Stimulated activated CD8-positive, alpha-beta memory T cell treated with anti-CD3 and anti-CD28 coated beads, Interleukin-4, amount 100 ng/mL, for 4 hours (primary cell): Measurements from ENCODE around the gene LYZL1.
"Not testable (repeated sequence)": the region's sequence is repeated elsewhere in the genome, so short reads cannot be mapped to it uniquely, and the experiment has no call there.

ENCODE experiments used
- DNase-seq, 2 donors: peaks; one replicate each; pipeline ENCODE4 v3.0.0-alpha.2; 2020; ENCODE audit warnings: low read depth in 2 of 2, low spot score in 1 of 2

LYZL1 gene

GRCh38 chr10:29288906-29289305 is at the start of gene LYZL1:
Gene LYZL1, plus strand, starts transcription at chr10:29289070. Its CDS starts 2,798 bp downstream, at chr10:29291868.
- DNase-seq: not testable (repeated sequence)

- DNase-seq: no peak
Observed at GRCh38 chr10:29239569-29240472, 49.0 kb upstream of the LYZL1 start.

DNA sequence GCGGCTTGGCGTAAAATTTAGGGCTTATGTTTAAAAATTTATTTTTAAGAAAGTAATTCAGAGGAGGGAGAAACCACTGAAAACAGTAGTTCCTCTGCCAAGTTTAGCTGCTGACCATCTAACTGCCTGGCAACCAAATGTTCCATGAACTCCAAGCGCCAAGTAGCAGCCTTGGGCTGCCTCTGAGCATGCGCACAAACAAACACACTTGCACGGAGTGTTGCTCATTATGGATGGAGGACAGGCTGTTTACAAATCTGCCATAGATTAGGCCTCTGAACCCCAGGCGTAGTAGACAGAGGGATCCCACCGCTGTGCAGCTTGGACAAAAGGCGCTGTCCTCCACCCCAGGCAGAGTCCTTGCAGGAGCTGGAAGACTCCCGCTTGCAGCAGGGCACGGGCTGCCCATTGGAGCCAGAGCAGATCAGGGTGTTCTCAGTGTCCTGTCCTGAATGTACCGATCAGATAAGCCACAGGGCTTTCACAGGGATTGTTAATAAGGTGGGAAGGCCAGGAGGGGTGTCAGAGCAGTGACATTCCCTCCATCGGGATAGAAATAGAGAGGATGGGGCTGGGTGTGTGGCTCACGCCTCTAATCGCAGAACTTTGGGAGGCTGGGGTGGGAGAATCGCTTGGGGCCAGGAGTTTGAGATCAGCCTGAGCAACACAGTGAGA is 47.7 kb upstream of the LYZL1 start:
- DNase-seq: no peak

- no peak for DNase-seq
Observed at GRCh38 chr10:29241925-29242324, 46.9 kb upstream of the LYZL1 start.

- no peak for DNase-seq
Observed at GRCh38 chr10:29243066-29243465, 45.8 kb upstream of the LYZL1 start.

DNA sequence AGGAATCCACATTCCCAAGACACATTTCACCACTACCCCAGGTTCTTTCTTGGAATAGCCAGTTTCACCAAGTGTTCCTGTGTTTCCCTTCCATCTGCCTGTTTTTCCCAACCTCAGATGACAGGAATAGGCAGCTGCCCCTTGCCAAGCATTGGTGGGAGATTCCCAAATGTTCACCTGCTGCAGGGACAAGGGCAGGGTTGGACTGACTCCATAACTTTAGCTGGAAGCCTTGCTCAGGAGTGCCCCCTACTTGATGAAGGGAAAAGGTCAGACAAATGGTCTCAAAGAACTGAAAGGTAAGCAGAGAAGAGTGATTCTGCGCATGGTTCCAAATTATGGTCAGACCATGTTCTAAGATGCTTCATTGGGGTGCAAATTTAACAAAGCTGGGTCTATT is 45.1 kb upstream of the LYZL1 start:
- no peak for DNase-seq

- DNase-seq: no peak
Observed at GRCh38 chr10:29244978-29245377, 43.9 kb upstream of the LYZL1 start.

DNA sequence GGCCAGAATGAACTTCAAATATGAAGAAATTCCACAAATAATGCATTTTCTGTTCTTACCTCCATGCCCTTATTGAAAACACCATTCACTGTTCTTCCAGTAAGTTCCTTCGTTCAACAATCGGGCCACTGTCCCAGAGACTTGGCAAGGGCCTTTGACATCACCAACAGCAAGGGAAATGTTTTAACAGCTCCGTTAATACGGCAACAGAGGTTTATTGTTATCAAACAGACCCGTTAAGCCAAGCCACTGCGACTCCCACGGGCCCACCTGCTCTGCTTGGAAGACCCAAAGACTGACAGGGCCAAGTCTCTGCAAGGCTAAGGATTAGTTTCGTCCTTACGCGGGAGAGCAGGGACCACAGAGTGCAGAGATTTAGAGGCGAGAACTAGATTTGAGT is 43.4 kb upstream of the LYZL1 start:
- no peak for DNase-seq

GRCh38 chr10:29246449-29246848 is 42.4 kb upstream of the LYZL1 start:
- no peak for DNase-seq

DNA sequence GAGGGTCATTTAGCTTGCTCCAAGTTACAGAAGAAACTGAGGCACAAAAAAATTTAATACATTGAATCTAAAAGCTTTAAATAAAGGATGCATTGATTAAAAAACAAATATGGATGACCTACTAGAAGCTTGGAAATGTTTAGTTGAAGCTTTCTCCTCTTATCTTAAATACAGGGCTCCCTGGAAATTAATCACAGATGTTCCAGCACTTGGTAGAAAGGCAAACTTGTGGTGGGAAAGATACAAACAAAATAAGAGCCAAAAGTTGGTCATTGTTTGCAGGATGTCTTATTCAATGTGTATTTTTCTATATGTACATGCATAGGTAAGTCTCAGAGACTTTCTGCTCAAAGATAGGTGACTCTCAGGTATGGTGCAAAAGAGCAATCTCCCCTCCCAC is 40.7 kb upstream of the LYZL1 start:
- no peak for DNase-seq

DNA sequence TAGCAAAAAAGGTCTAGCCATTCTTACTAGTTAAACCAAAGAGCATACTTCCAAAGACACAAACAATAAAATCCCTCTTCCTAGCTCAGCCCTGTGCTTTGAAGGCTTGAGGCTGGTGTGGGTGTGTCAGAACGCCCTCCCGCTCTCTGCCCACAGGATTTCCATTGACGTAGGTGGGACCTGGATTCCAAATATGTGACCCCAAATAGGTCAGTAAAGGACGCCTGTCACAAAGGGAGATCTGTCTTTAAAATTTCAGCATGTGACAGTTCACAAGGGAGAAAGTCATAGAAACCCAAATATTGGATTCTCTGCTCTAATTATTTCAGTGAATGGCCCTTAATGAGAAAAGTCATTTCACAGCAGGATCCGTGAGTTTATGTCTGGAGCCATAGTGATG is 39.9 kb upstream of the LYZL1 start:
- DNase-seq: no peak

DNA sequence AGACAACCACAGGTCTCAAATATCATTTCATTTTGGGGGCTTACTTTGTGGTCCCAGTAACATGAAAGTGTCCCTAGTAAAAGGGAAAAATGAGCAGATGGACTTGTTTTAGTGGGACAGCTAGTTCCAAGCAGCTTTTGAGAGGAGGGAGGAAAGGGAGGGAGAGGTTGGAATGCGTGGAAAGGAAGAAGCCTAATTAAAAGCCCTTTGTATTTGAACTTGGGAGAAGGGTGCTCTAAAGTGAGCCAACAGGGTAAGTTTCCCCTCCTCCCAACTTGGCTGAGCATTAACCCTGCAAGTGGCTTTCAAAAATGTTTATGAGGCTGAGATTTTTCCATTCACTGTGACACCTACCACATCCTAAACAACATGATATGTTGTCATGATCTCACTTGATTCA is 38.8 kb upstream of the LYZL1 start:
- DNase-seq: no peak

DNA sequence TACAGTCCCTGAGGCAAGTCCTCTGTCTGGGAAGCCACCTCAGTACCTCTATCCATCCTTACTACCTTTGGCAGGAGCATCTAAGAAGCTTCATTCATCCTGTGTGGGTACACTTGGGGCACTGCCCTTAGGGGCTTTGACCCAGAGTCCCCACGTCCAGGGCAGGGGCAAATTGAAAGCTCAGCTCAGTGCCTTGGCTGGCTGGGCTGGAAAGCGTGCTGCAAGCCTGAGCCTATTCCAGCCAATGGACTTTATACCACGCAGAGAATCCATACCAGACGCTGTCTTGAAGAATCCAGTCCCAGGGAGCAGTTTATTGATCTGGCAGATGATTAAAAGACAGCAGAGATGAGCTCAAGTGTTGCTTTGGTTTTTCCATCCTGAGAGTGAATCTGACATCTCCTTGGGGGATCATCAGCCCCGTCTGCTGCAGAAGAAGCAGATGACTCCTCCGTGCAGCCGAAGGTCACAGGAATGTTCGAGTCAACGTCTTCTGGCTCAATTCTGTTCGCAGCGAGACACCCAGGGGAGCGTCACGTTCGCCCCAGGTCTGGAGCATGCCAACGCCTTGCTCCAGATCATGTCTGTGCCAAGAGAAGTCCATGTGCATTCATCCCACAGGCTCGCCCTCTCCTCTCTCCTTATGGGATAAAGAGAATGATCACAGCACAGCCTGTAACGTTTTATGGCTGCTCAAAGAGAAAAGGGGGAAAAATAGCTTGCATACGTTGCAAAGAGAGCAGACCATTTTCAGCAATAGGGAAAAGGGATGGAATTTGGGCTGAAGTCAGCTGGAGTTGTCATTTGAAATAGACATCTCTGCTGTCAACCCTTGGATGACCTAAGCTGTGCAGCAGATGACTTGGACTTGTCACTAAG is 35.8 kb upstream of the LYZL1 start:
- no peak for DNase-seq

- DNase-seq: no peak
Observed at GRCh38 chr10:29253690-29254029, 35.2 kb upstream of the LYZL1 start.

DNA sequence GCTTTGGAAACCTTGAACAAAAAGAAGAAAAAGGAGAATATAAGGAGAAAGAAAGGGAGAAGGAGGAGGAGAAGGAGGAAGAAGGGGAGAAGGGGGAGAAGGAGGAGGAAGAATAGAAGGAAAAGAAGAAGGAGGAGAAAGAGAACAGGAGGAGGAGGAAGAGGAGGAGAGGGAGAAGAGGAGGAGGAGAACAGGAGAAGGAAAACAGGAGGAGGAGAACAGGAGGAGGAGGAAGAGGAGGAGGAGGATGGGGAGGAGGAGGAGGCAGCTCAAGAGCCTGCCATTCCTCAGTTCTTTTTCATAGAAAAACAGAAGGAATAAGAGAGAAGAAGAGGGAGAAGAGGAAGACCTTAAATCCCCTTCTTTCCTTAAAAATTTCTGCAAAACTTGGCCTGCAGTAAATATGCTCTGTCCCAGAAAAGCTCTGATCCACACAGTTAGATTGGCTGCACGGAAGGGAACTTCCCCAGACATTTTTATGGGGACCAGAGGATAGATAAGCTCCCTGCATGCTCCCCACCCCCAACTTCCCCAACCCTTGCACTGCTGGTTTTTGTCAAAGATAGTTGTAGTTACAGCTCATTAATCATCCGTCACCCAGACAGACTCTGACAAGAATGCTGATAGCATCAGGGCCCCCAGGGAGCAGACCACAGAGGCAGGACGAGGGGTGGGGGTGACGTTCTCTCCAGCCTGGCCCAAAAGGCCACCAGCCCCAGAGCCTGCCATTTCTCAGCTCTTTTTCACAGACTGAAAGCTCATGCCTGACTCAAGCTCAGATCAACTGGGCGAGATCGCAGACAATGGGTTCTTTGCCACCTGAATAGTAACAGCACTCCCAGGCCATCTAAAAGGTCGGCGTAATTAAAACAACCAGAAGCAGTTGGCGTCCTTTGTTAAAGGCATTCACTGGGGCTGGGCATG is 34.5 kb upstream of the LYZL1 start:
- DNase-seq: no peak

GRCh38 chr10:29255104-29255503 is 33.8 kb upstream of the LYZL1 start:
- DNase-seq: no peak

DNA sequence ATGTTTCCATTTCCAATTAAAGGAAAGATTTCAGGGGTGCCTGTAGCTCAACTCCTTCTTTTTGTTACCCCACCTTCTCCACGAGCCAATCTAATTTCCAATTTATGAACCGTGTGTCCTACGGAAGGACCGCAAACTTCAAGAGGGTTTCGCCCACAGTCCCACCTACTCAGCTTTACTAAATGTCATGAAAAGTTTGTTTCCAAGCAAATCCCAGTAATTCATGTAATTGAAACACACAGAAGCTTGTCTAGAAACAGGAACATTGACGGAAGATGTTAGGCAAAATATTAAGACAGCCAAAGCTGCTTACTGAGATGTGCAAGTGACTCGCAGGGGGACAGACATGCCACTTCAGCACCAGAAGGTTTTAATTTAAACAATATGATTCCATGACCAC is 32.9 kb upstream of the LYZL1 start:
- no peak for DNase-seq

DNA sequence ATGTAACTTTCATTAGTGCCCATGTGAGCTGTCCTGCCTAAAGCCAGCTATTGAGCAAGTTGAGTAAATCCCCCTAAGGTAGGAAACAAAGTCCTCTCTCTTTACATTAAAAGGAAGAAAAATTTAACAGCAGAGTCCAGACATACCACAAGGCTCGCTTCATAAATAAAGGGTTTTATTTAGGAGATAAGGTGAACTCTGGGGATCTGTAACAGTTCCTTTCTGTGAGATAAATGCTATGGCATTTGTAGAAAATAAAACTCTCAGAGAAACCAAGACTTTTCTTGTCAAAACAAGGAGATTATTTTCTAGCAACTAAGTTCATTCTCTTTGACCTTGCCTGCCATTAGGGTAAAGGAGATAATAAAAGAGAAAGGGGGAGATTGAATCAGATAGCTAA is 32.3 kb upstream of the LYZL1 start:
- no peak for DNase-seq

GRCh38 chr10:29257106-29257783 is 31.6 kb upstream of the LYZL1 start:
- DNase-seq: no peak

- no peak for DNase-seq
Observed at GRCh38 chr10:29257784-29258135, 31.1 kb upstream of the LYZL1 start.
